HepG2 (cell line): Measurements from ENCODE around the gene GLOD4. TPM values are rescaled to one million over a fixed set of nuclear protein-coding genes. Genes with fewer than 3 reads are reported as not detected.
A peak's percentile ranks its signal among the peaks of the same experiment; 100 is the strongest.

Experiments used
- ARHGAP35 ChIP-seq: sonication (generic); formaldehyde crosslinking; IDR thresholded peaks from 2 replicates; pipeline ENCODE4 v1.9.0; 2022; ENCODE audit warnings: mild to moderate bottlenecking, inconsistent platforms, moderate library complexity, missing genetic modification reagents, borderline replicate concordance
- BORCS8-MEF2B ChIP-seq: sonication (generic); formaldehyde crosslinking; IDR thresholded peaks from 2 replicates; pipeline ENCODE4 v1.8.0; 2022; ENCODE audit warnings: mild to moderate bottlenecking, missing genetic modification reagents
- BRD4 ChIP-seq: sonication (generic); formaldehyde crosslinking; IDR thresholded peaks from 2 replicates; pipeline ENCODE4 v1.4.0; 2020; ENCODE audit warnings: missing genetic modification reagents
- ETS1 ChIP-seq: sonication (generic); formaldehyde crosslinking; IDR thresholded peaks from 2 replicates; pipeline ENCODE4 v1.4.0; 2020; ENCODE audit warnings: missing genetic modification reagents
- KAT7 ChIP-seq: IDR thresholded peaks from 2 replicates; pipeline ENCODE4 v1.6.1; 2018; ENCODE audit warnings: borderline replicate concordance, missing compliant biosample characterization
- KDM5A ChIP-seq: fragments of 200-600 bp; sonication (generic); IDR thresholded peaks from 2 replicates; pipeline ENCODE4 v1.7.0; 2018; ENCODE audit warnings: antibody characterized with exemption, mild to moderate bottlenecking, low read length, borderline replicate concordance
- MIER2 ChIP-seq: IDR thresholded peaks from 2 replicates; pipeline ENCODE4 v1.6.1; 2016; ENCODE audit warnings: missing biosample characterization, missing genetic modification reagents
- NKX3-1 ChIP-seq: sonication (generic); formaldehyde crosslinking; IDR thresholded peaks from 2 replicates; pipeline ENCODE4 v1.5.0; 2020; ENCODE audit warnings: missing genetic modification reagents
- NR2F2 ChIP-seq: IDR thresholded peaks from 2 replicates; pipeline ENCODE4 v1.6.1; 2012; ENCODE audit warnings: low read depth, inconsistent platforms, borderline replicate concordance
- POGZ ChIP-seq: sonication (generic); formaldehyde crosslinking; IDR thresholded peaks from 2 replicates; pipeline ENCODE4 v1.4.0; 2020; ENCODE audit warnings: mild to moderate bottlenecking, missing genetic modification reagents
- TBX2 ChIP-seq: sonication (generic); formaldehyde crosslinking; IDR thresholded peaks from 2 replicates; pipeline ENCODE4 v1.5.0; 2020; ENCODE audit warnings: missing genetic modification reagents, mild to moderate bottlenecking, borderline replicate concordance
- ZBTB7B ChIP-seq: sonication (generic); formaldehyde crosslinking; IDR thresholded peaks from 2 replicates; pipeline ENCODE4 v1.4.0; 2020; ENCODE audit warnings: missing genetic modification reagents
- ZMYM2 ChIP-seq: sonication (generic); formaldehyde crosslinking; IDR thresholded peaks from 2 replicates; pipeline ENCODE4 v1.8.0; 2022; ENCODE audit warnings: mild to moderate bottlenecking, missing genetic modification reagents
- ZNF12 ChIP-seq: sonication (generic); formaldehyde crosslinking; IDR thresholded peaks from 2 replicates; pipeline ENCODE4 v1.5.0; 2020; ENCODE audit warnings: missing genetic modification reagents
- ZNF136 ChIP-seq: sonication (generic); formaldehyde crosslinking; IDR thresholded peaks from 2 replicates; pipeline ENCODE4 v1.8.1; 2022; ENCODE audit warnings: low read depth, mild to moderate bottlenecking, moderate library complexity, missing genetic modification reagents
- ZNF224 ChIP-seq: sonication (generic); formaldehyde crosslinking; IDR thresholded peaks from 2 replicates; pipeline ENCODE4 v1.5.0; 2020; ENCODE audit warnings: mild to moderate bottlenecking, missing genetic modification reagents
- ZNF343 ChIP-seq: sonication (generic); formaldehyde crosslinking; IDR thresholded peaks from 2 replicates; pipeline ENCODE4 v1.4.0; 2020; ENCODE audit warnings: mild to moderate bottlenecking, missing genetic modification reagents
- ZNF639 ChIP-seq: conservative IDR thresholded peaks from 2 replicates; pipeline ENCODE4 v1.6.1; 2018; ENCODE audit warnings: missing genetic modification reagents
- ZNF746 ChIP-seq: sonication (generic); formaldehyde crosslinking; IDR thresholded peaks from 2 replicates; pipeline ENCODE4 v1.8.0; 2022; ENCODE audit warnings: mild to moderate bottlenecking, missing genetic modification reagents
- ZNF775 ChIP-seq: sonication (generic); formaldehyde crosslinking; IDR thresholded peaks from 2 replicates; pipeline ENCODE4 v1.4.0; 2020; ENCODE audit warnings: missing genetic modification reagents, mild to moderate bottlenecking, moderate library complexity, borderline replicate concordance
- ZNF784 ChIP-seq: sonication (generic); formaldehyde crosslinking; IDR thresholded peaks from 2 replicates; pipeline ENCODE4 v1.5.1; 2020; ENCODE audit warnings: missing genetic modification reagents, mild to moderate bottlenecking, borderline replicate concordance
- ZNF850 ChIP-seq: sonication (generic); formaldehyde crosslinking; conservative IDR thresholded peaks from 2 replicates; pipeline ENCODE4 v1.9.0; 2021; ENCODE audit warnings: mild to moderate bottlenecking, missing genetic modification reagents
- polyA plus RNA-seq, 8 experiments: library from polyadenylated mRNA; depleted of rRNA in 3 of 8; stranded (reverse) in 7 of 8; unstranded in 1 of 8; fragments of >200 nt; fragmentation: Illumina TruSeq in 4 of 8; extraction: Trizol in 4 of 8; gene quantifications; 2 replicates each; pipeline versions ENCODE4 v1.2.1 to v1.2.3, GENCODE V29; 2011 to 2016; ENCODE audit warnings: low read depth in 4 of 8, missing spikeins in 1 of 8, mixed read lengths in 1 of 8; ENCODE audit not compliant: insufficient read depth in 1 of 8
- total RNA-seq, 5 experiments: library from RNA; depleted of rRNA; stranded (reverse); fragments of >200 nt; fragmentation: Illumina TruSeq; extraction: Trizol; gene quantifications; 2 replicates each; pipeline ENCODE4 v1.2.3, GENCODE V29; 2016; ENCODE audit warnings: low read depth in 1 of 5
- TF ChIP-seq, protein P1 (sequence below): sonication (generic); formaldehyde crosslinking; IDR thresholded peaks from 2 replicates; pipeline ENCODE4 v1.8.0; 2022; ENCODE audit warnings: mild to moderate bottlenecking, missing genetic modification reagents
- TF ChIP-seq, protein P2 (sequence below): sonication (generic); formaldehyde crosslinking; IDR thresholded peaks from 2 replicates; pipeline ENCODE4 v1.8.0; 2023; ENCODE audit warnings: mild to moderate bottlenecking, missing genetic modification reagents

Gene GLOD4
- total and polyA plus RNA-seq, 2 of the 13 experiments (the other 11 are each of a cell fraction or from before 2014, with no cell fraction given): 53.7 to 87.8 TPM

GRCh38 chr17:781805-782731 lies at the start of gene GLOD4, which contains the start of gene MRM3 (continued):
- TF ChIP-seq KDM5A: peak; percentile 100
- TF ChIP-seq ZMYM2 (CRISPR knock-in tag): peak; percentile 81; the same call in 1 of the 2 replicates
- TF ChIP-seq ZBTB7B (CRISPR knock-in tag): peak; percentile 73; the same call in 1 of the 2 replicates
- no peak; the same call in 1 of the 2 replicates for TF ChIP-seq NR2F2
- TF ChIP-seq POGZ (CRISPR knock-in tag): peak; percentile 92
- TF ChIP-seq ZNF639 (CRISPR knock-in tag): peak; percentile 86
- no peak for TF ChIP-seq ZNF224 (CRISPR knock-in tag)
- peak; percentile 90 for TF ChIP-seq ZNF343 (CRISPR knock-in tag)
- no peak for TF ChIP-seq ZNF850
- TF ChIP-seq, protein P1, sequence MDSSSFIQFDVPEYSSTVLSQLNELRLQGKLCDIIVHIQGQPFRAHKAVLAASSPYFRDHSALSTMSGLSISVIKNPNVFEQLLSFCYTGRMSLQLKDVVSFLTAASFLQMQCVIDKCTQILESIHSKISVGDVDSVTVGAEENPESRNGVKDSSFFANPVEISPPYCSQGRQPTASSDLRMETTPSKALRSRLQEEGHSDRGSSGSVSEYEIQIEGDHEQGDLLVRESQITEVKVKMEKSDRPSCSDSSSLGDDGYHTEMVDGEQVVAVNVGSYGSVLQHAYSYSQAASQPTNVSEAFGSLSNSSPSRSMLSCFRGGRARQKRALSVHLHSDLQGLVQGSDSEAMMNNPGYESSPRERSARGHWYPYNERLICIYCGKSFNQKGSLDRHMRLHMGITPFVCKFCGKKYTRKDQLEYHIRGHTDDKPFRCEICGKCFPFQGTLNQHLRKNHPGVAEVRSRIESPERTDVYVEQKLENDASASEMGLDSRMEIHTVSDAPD (CRISPR knock-in tag): peak; percentile 63; the same call in 1 of the 2 replicates
- no peak for TF ChIP-seq ZNF746 (CRISPR knock-in tag)
- no peak; the same call in 1 of the 2 replicates for TF ChIP-seq BORCS8-MEF2B
- no peak for TF ChIP-seq NKX3-1
- TF ChIP-seq ZNF12 (CRISPR knock-in tag): peak; percentile 44; the same call in 1 of the 2 replicates
- TF ChIP-seq ZNF775 (CRISPR knock-in tag): 0 out of 2 replicates have a peak, but pooled peaks have one; percentile 53
- TF ChIP-seq MIER2: peak; percentile 56; the same call in 1 of the 2 replicates
- TF ChIP-seq, protein P2, sequence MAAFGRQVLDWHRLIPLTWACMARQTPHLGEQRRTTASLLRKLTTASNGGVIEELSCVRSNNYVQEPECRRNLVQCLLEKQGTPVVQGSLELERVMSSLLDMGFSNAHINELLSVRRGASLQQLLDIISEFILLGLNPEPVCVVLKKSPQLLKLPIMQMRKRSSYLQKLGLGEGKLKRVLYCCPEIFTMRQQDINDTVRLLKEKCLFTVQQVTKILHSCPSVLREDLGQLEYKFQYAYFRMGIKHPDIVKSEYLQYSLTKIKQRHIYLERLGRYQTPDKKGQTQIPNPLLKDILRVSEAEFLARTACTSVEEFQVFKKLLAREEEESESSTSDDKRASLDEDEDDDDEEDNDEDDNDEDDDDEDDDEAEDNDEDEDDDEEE (CRISPR knock-in tag): peak; percentile 28; the same call in 1 of the 2 replicates
- peak; percentile 63; the same call in 1 of the 2 replicates for TF ChIP-seq ZNF784
- peak; percentile 64; the same call in 1 of the 2 replicates for TF ChIP-seq BRD4
- TF ChIP-seq ETS1 (CRISPR knock-in tag): no peak
- peak; percentile 94 for TF ChIP-seq KAT7
- TF ChIP-seq ZNF136 (CRISPR knock-in tag): peak; percentile 89; the same call in 1 of the 2 replicates
- TF ChIP-seq ARHGAP35 (CRISPR knock-in tag): peak; percentile 70
- TF ChIP-seq TBX2: peak; percentile 88
